ENCODE data around the gene DENND5B. TPM values are rescaled to one million over a fixed set of nuclear protein-coding genes. Genes with fewer than 3 reads are reported as not detected.

Gene DENND5B
- total and polyA plus RNA-seq, 12 donors: 5.2 to 60.8 (median 45.3) TPM

GRCh38 chr12:31600750-31601149 is 9.8 kb upstream of the DENND5B start:
- DNase-seq: no peak
- H3K4me1 ChIP-seq: peaks cover 0 to 3% (median 0%) of the 10 kb centered on the region in 9 donors
- H3K9me3 ChIP-seq: no peaks in the 10 kb centered on the region
- no peaks in the 10 kb centered on the region for H3K36me3 ChIP-seq
- WGBS, 2 donors: 69 to 73% methylated on average over 4 of the region's 4 CpGs
- ATAC-seq: no peak
- TF ChIP-seq CTCF (IDR thresholded peaks at IDR 0.05): no peak
- no peak overlapping the region for H3K27ac ChIP-seq
- no peaks in the 10 kb centered on the region for H3K27me3 ChIP-seq
- no peak overlapping the region for H3K4me3 ChIP-seq
- intact Hi-C loops (cut with DNase I): no loop called here

- Histone ChIP-seq H3K36me3 (no peaks in the 10 kb centered on the region), H3K4me3 (no peak overlapping the region), H3K27me3 (no peaks in the 10 kb centered on the region), H3K9me3 (no peaks in the 10 kb centered on the region), H3K4me1 (no peaks in the 10 kb centered on the region), H3K27ac (no peak overlapping the region)
- intact Hi-C loops (cut with DNase I): no loop called here
- TF ChIP-seq CTCF (IDR thresholded peaks at IDR 0.05): no peak
- ATAC-seq (no peak), DNase-seq (no peak)
- 79 to 81% methylated on average over 5 of the region's 5 CpGs for whole genome bisulfite sequencing, 2 donors
Observed at GRCh38 chr12:31600252-31600651, 9.3 kb upstream of the DENND5B start.

- 96% methylated on average over 4 of the region's 4 CpGs for WGBS, 2 donors
- DNase-seq (no peak), ATAC-seq (no peak)
- Histone ChIP-seq H3K27me3 (no peaks in the 10 kb centered on the region), H3K4me1 (no peaks in the 10 kb centered on the region), H3K9me3 (no peaks in the 10 kb centered on the region), H3K4me3 (no peak overlapping the region), H3K27ac (no peak overlapping the region), H3K36me3 (no peaks in the 10 kb centered on the region)
- intact Hi-C loops (cut with DNase I): no loop called here
- TF ChIP-seq CTCF (IDR thresholded peaks at IDR 0.05): no peak
Observed at GRCh38 chr12:31599053-31599452, 8.1 kb upstream of the DENND5B start.

- no peak overlapping the region for H3K27ac ChIP-seq
- no peak for DNase-seq
- no peak for ATAC-seq
- no peak for TF ChIP-seq CTCF (IDR thresholded peaks at IDR 0.05)
- H3K4me3 ChIP-seq: no peak overlapping the region
- H3K9me3 ChIP-seq: no peaks in the 10 kb centered on the region
- WGBS, 2 donors: 81 to 85% methylated on average over 8 of the region's 8 CpGs
- no peaks in the 10 kb centered on the region for H3K36me3 ChIP-seq
- H3K27me3 ChIP-seq: no peaks in the 10 kb centered on the region
- intact Hi-C loops (cut with DNase I): no loop called here
- H3K4me1 ChIP-seq: peaks cover 0 to 3% (median 0%) of the 10 kb centered on the region in 9 donors
Observed at GRCh38 chr12:31597066-31597465, 6.1 kb upstream of the DENND5B start.

Data from heart right ventricle (tissue), 16 donors.